Neural crest cell (in vitro differentiated cells): ENCODE data around the gene ETV6. TPM values are rescaled to one million over a fixed set of nuclear protein-coding genes. Genes with fewer than 3 reads are reported as not detected.
A peak's percentile ranks its signal among the peaks of the same experiment; 100 is the strongest.

Experiments
- DNase-seq: peaks from one replicate; pipeline ENCODE4 v3.0.0; 2021; ENCODE audit warnings: low read depth, mixed read lengths, low spot score
- H3K27ac Mint-ChIP-seq: one replicate; pipeline ENCODE4 v1.8.0; 2021; ENCODE audit warnings: mild to moderate bottlenecking, mixed read lengths; ENCODE audit not compliant: unreplicated experiment
- H3K27me3 Mint-ChIP-seq: 2 replicates; pipeline ENCODE4 v1.8.0; 2021; ENCODE audit warnings: low read depth, mild to moderate bottlenecking, mixed read lengths
- H3K36me3 Mint-ChIP-seq: 2 replicates; pipeline ENCODE4 v1.8.0; 2021; ENCODE audit warnings: low read depth, mild to moderate bottlenecking, mixed read lengths
- H3K4me1 Mint-ChIP-seq: 2 replicates; pipeline ENCODE4 v1.8.0; 2021; ENCODE audit warnings: mixed read lengths
- H3K4me3 Mint-ChIP-seq: one replicate; pipeline ENCODE4 v1.8.0; 2021; ENCODE audit warnings: mild to moderate bottlenecking, mixed read lengths
- H3K9me3 Mint-ChIP-seq: 2 replicates; pipeline ENCODE4 v1.8.0; 2021; ENCODE audit warnings: mixed read lengths
- total RNA-seq: library from RNA; stranded (reverse); gene quantifications from 2 replicates; pipeline ENCODE4 v1.2.1, GENCODE V29; 2021
- TF ChIP-seq, protein P1 (sequence below): fragments of 200-600 bp; sonication (generic); conservative IDR thresholded peaks from 2 replicates; pipeline ENCODE4 v1.5.0; 2021; ENCODE audit warnings: antibody characterized with exemption, mild to moderate bottlenecking

The ETV6 gene
- total RNA-seq, 1 donor from 2014 or later = 18.7 TPM

DNA sequence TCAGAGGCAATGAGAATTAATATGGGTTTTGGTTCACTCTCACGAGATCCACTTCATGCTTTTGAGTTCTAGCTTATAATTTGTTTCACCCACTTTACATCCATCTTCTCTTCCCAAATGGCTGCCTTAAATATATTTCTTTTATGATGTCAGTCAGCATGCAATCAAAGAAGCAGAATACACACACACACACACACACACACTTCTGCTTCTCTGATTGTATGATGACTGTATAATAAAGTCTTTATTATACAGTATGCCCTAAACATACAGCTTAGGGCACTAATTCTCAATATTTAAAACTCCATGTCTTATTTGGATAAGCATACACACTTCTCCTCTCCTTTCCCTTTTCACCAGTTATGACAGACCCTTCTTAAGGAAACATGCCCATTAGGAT lies 6.7 kb upstream of the ETV6 start:
- H3K27me3 Mint-ChIP-seq = no peaks in the 10 kb centered on the region
- TF ChIP-seq, protein P1, sequence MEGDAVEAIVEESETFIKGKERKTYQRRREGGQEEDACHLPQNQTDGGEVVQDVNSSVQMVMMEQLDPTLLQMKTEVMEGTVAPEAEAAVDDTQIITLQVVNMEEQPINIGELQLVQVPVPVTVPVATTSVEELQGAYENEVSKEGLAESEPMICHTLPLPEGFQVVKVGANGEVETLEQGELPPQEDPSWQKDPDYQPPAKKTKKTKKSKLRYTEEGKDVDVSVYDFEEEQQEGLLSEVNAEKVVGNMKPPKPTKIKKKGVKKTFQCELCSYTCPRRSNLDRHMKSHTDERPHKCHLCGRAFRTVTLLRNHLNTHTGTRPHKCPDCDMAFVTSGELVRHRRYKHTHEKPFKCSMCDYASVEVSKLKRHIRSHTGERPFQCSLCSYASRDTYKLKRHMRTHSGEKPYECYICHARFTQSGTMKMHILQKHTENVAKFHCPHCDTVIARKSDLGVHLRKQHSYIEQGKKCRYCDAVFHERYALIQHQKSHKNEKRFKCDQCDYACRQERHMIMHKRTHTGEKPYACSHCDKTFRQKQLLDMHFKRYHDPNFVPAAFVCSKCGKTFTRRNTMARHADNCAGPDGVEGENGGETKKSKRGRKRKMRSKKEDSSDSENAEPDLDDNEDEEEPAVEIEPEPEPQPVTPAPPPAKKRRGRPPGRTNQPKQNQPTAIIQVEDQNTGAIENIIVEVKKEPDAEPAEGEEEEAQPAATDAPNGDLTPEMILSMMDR = no peak
- DNase-seq = no peak
- peaks cover 5% of the 10 kb centered on the region for H3K9me3 Mint-ChIP-seq
- H3K4me3 Mint-ChIP-seq = no peak overlapping the region
- no peaks in the 10 kb centered on the region for H3K4me1 Mint-ChIP-seq
- H3K36me3 Mint-ChIP-seq = no peaks in the 10 kb centered on the region
- H3K27ac Mint-ChIP-seq = no peak overlapping the region

DNA sequence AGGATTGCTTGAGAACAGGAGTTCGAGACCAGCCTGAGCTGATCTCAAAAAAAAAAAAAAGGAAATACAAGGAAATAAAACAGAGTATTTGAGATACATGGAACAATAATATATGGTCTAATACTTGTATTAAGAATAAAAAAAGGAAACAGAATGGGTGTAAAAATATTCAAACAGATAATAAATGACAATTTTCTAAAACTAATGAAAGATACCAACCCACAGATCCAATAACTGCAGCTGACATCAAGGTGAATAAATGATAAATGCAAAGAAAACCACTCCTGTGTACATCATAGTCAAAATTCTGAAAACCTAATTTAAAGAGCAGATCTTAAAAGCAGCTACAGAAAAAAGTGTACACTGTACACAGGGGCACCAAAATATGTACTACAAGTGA lies 4.1 kb upstream of the ETV6 start:
- peaks cover 3% of the 10 kb centered on the region for H3K4me1 Mint-ChIP-seq
- no peak for DNase-seq
- H3K36me3 Mint-ChIP-seq = no peaks in the 10 kb centered on the region
- no peak overlapping the region for H3K4me3 Mint-ChIP-seq
- H3K9me3 Mint-ChIP-seq = no peaks in the 10 kb centered on the region
- TF ChIP-seq, protein P1 = no peak
- H3K27me3 Mint-ChIP-seq = no peaks in the 10 kb centered on the region
- H3K27ac Mint-ChIP-seq = no peak overlapping the region

DNA sequence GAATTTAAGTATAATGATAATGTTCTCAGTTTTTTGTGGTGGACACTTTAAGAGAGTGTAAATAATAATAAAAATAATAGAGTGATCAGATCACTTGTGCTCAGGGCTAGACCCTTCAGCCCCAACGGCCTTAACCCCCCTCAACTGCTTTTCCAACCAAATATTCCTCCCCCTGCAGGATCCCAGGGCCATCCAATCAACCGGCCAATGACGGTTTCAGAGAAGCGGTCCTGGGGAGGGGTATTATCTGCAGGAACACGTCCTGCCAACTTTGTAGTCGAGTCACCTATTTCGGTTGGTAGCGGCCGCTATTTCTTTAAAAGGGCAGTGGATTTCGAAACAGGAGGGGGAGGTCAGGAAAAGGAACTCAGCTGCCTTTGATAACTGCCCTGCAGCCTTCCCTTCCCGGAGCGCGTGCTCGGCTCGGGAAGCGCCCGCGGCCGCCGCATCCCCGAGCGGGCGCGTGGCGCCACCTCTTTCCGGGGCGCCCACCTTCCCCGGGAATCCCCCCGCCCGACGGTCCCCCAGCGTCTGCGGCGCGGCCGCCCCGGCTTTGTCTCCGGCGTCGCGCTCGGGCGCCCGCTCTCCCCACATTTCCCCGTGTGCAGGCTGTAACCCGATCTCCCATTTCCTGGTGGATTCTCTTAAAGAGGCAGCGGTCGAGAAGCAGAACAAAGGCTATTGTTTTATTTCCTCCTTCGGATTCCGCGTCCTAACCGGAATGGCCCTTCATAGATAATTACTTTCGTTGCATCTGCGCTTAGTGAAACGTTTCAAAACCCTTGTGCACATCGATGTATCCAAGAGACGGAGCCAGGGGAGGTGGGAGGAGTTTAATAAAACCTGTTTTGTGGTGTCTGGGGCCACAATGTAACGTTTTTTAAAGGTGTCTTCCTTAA lies 711 bp upstream of the ETV6 start:
- Mint-ChIP-seq H3K4me3 (peak overlapping the region; percentile 92), H3K4me1 (peaks cover 34% of the 10 kb centered on the region), H3K9me3 (no peaks in the 10 kb centered on the region), H3K36me3 (no peaks in the 10 kb centered on the region), H3K27ac (peak overlapping the region; percentile 97), H3K27me3 (no peaks in the 10 kb centered on the region)
- TF ChIP-seq, protein P1 = no peak
- DNase-seq = peak; percentile 58

DNA sequence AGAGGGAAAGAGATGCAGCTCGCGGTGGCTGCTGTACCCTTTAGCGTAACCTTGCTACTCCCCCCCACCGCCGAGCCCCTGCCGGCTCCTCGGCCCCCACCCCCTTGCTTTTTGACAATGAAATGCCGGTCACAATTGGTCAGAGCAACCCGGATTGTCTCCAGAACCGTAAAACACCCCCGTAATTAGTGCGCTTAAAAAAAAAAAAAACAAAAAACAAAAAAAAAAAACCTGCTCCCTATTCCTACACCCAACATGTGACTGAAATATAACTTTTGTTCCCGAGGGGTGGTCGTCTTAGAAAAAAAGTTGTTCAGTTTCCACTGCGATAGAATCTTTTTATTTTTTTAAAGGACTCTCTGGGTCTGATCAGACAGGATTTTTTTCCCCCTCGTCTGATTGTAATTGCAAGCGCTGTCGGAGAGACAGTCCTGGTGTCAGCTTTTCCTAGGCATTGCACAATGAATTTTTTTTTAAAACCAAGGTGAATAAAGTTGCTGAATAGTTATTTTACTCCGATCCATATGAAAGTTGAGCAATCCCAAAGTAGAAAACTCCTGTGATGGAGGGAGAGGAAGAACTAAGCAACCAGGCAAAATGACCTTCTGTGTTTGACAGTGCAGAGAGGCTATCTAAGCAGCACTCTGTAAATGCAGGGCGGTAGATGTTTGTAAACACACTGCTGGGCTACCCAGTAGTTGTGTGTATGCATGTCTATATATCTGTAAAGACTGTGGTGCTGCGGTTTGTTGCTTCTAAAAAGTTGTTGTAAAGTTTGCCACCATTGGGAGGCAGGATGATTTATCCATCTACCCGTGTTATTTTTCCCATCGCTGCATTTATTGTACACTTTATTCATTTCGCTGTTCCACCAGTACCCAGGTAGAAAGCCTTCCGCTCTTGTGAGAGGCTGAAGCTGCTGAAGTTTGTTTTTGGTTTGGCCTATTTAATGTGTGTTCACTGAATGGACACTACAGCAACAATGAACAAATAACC lies 1.1 kb downstream of the ETV6 start:
- DNase-seq = no peak
- no peaks in the 10 kb centered on the region for H3K9me3 Mint-ChIP-seq
- H3K4me1 Mint-ChIP-seq = peaks cover 34% of the 10 kb centered on the region
- peak overlapping the region; percentile 48 for H3K27ac Mint-ChIP-seq
- H3K36me3 Mint-ChIP-seq = no peaks in the 10 kb centered on the region
- no peaks in the 10 kb centered on the region for H3K27me3 Mint-ChIP-seq
- TF ChIP-seq, protein P1 = no peak
- H3K4me3 Mint-ChIP-seq = peak overlapping the region; percentile 94

DNA sequence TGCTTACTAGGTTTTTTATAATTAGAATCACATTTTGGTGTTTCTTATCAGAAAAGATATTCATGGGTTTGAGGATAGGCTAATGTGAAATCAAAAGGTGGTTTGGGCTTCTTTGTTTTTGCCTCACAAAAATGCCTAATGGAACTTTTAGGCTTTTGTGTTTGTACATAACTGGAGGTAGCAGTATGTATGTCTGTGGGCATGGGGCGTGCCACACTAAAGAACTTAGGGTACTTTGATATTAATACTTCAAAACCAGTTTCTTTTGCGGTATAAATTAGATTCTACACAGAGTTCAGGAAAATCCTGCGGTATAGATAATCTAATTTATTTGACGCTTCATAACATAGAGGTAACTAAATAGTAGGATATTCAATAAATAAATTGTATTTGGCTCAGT lies 1.9 kb downstream of the ETV6 start:
- peaks cover 39% of the 10 kb centered on the region for H3K4me1 Mint-ChIP-seq
- H3K4me3 Mint-ChIP-seq = peak overlapping the region; percentile 94
- TF ChIP-seq, protein P1 = no peak
- H3K36me3 Mint-ChIP-seq = no peaks in the 10 kb centered on the region
- H3K9me3 Mint-ChIP-seq = no peaks in the 10 kb centered on the region
- DNase-seq = no peak
- no peak overlapping the region for H3K27ac Mint-ChIP-seq
- no peaks in the 10 kb centered on the region for H3K27me3 Mint-ChIP-seq
